Fibroblast of lung (primary cell): ENCODE measurements around the gene SEMA4C. TPM values are rescaled to one million over a fixed set of nuclear protein-coding genes. Genes with fewer than 3 reads are reported as not detected.
A peak's percentile ranks its signal among the peaks of the same experiment; 100 is the strongest.

Experiments
- DNase-seq, 2 donors: peaks; one replicate each; pipeline versions ENCODE4 v3.0.0 to v3.0.0-alpha.2; 2010; ENCODE audit warnings: low read depth in 2 of 2
- H2AFZ ChIP-seq: 2 replicates; pipeline ENCODE4 v1.5.1; 2012; ENCODE audit warnings: low read length, control low read depth, inconsistent platforms
- H3K27ac ChIP-seq: 2 replicates; pipeline ENCODE4 v1.5.1; 2011; ENCODE audit warnings: low read length, control low read depth; ENCODE audit not compliant: insufficient read depth
- H3K27me3 ChIP-seq: 2 replicates; pipeline ENCODE4 v1.5.1; 2011; ENCODE audit warnings: mild to moderate bottlenecking, low read length; ENCODE audit not compliant: control insufficient read depth, insufficient read depth
- H3K36me3 ChIP-seq: 2 replicates; pipeline ENCODE4 v1.5.1; 2011; ENCODE audit warnings: low read length; ENCODE audit not compliant: control insufficient read depth, insufficient read depth
- H3K4me1 ChIP-seq: 2 replicates; pipeline ENCODE4 v1.5.1; 2011; ENCODE audit warnings: low read length; ENCODE audit not compliant: control insufficient read depth, insufficient read depth; ENCODE audit errors: extremely low read depth
- H3K4me2 ChIP-seq: 2 replicates; pipeline ENCODE4 v1.5.1; 2011; ENCODE audit warnings: low read length, control low read depth; ENCODE audit not compliant: insufficient read depth; ENCODE audit errors: extremely low read depth
- H3K4me3 ChIP-seq, 4 experiments: fragments of 200-600 bp in 1 of 4; sonication (generic) in 1 of 4; replicated peaks in 1 of 4; 2 replicates each; pipeline ENCODE4 v1.5.1; 2011 to 2016; ENCODE audit warnings: low read length in 4 of 4, low read depth in 3 of 4, mild to moderate bottlenecking in 3 of 4, control low read depth in 2 of 4, inconsistent platforms in 1 of 4, mixed read lengths in 1 of 4; ENCODE audit not compliant: insufficient read depth in 1 of 4; ENCODE audit errors: control extremely low read depth in 1 of 4
- H3K79me2 ChIP-seq: 2 replicates; pipeline ENCODE4 v1.5.1; 2012; ENCODE audit warnings: mild to moderate bottlenecking, low read length, inconsistent platforms; ENCODE audit not compliant: control insufficient read depth, insufficient read depth
- H3K9ac ChIP-seq: 2 replicates; pipeline ENCODE4 v1.5.1; 2011; ENCODE audit warnings: mild to moderate bottlenecking, low read length, control low read depth; ENCODE audit not compliant: insufficient read depth
- H3K9me3 ChIP-seq: 2 replicates; pipeline ENCODE4 v1.5.1; 2012; ENCODE audit warnings: low read depth, low read length; ENCODE audit not compliant: control insufficient read depth, insufficient read depth
- H4K20me1 ChIP-seq: 2 replicates; pipeline ENCODE4 v1.5.1; 2011; ENCODE audit warnings: low read length; ENCODE audit not compliant: control insufficient read depth, insufficient read depth; ENCODE audit errors: extremely low read depth
- EZH2 ChIP-seq: IDR thresholded peaks from 2 replicates; pipeline ENCODE4 v1.5.1; 2012; ENCODE audit warnings: low read length, control low read depth, mild to moderate bottlenecking; ENCODE audit errors: missing control alignments
- polyA plus RNA-seq, 2 donors: library from polyadenylated mRNA; depleted of rRNA in 1 of 2; stranded (reverse) in 1 of 2; unstranded in 1 of 2; fragments of >200 nt; gene quantifications; 2 replicates each; pipeline ENCODE4 v1.2.1, GENCODE V29; 2011 to 2012; ENCODE audit warnings: missing spikeins in 1 of 2
- total RNA-seq: library from RNA; depleted of rRNA; stranded (reverse); fragments of >200 nt; gene quantifications from 2 replicates; pipeline ENCODE4 v1.2.1, GENCODE V29; 2014
- TF ChIP-seq, protein P1 (sequence below), 2 donors: IDR thresholded peaks in 1 of 2; conservative IDR thresholded peaks in 1 of 2; 1 replicate in 1 of 2; 2 replicates in 1 of 2; pipeline ENCODE4 v1.5.1; 2011 to 2012; ENCODE audit warnings: low read length in 2 of 2, control low read depth in 1 of 2, inconsistent platforms in 1 of 2, low read depth in 1 of 2, mild to moderate bottlenecking in 1 of 2

The SEMA4C gene
- total and polyA plus RNA-seq, 2 donors (not counting 1 experiment from before 2014, with no cell fraction given) = 12.7 to 17.5 TPM

- Histone ChIP-seq H2AFZ (no peak overlapping the region), H3K4me3 (no peak overlapping the region), H3K27ac (no peak overlapping the region), H3K36me3 (no peaks in the 10 kb centered on the region), H3K79me2 (no peaks in the 10 kb centered on the region), H3K4me1 (no peaks in the 10 kb centered on the region), H3K9me3 (no peaks in the 10 kb centered on the region), H4K20me1 (no peaks in the 10 kb centered on the region), H3K9ac (no peak overlapping the region), H3K27me3 (no peaks in the 10 kb centered on the region), H3K4me2 (no peak overlapping the region)
- TF ChIP-seq EZH2 = no peak
- TF ChIP-seq, protein P1, sequence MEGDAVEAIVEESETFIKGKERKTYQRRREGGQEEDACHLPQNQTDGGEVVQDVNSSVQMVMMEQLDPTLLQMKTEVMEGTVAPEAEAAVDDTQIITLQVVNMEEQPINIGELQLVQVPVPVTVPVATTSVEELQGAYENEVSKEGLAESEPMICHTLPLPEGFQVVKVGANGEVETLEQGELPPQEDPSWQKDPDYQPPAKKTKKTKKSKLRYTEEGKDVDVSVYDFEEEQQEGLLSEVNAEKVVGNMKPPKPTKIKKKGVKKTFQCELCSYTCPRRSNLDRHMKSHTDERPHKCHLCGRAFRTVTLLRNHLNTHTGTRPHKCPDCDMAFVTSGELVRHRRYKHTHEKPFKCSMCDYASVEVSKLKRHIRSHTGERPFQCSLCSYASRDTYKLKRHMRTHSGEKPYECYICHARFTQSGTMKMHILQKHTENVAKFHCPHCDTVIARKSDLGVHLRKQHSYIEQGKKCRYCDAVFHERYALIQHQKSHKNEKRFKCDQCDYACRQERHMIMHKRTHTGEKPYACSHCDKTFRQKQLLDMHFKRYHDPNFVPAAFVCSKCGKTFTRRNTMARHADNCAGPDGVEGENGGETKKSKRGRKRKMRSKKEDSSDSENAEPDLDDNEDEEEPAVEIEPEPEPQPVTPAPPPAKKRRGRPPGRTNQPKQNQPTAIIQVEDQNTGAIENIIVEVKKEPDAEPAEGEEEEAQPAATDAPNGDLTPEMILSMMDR (conservative IDR thresholded peaks at IDR 0.05 in 1 of 2, IDR thresholded peaks at IDR 0.05 in 1 of 2; ENCODE audit: low read depth in 1 of 2, low read length in 2 of 2) = no peak
- DNase-seq = no peak
Observed at GRCh38 chr2:96900237-96900636, 30.4 kb upstream of the SEMA4C start.

GRCh38 chr2:96899413-96899741 lies 29.5 kb upstream of the SEMA4C start:
- no peak overlapping the region for H3K9ac ChIP-seq
- H2AFZ ChIP-seq = no peak overlapping the region
- no peaks in the 10 kb centered on the region for H3K36me3 ChIP-seq
- H4K20me1 ChIP-seq = no peaks in the 10 kb centered on the region
- no peak overlapping the region for H3K27ac ChIP-seq
- no peaks in the 10 kb centered on the region for H3K9me3 ChIP-seq
- H3K4me1 ChIP-seq = no peaks in the 10 kb centered on the region
- no peak for DNase-seq
- no peaks in the 10 kb centered on the region for H3K27me3 ChIP-seq
- H3K4me2 ChIP-seq = no peak overlapping the region
- no peak for TF ChIP-seq EZH2
- TF ChIP-seq, protein P1 (conservative IDR thresholded peaks at IDR 0.05 in 1 of 2, IDR thresholded peaks at IDR 0.05 in 1 of 2; ENCODE audit: low read depth in 1 of 2, low read length in 2 of 2) = no peak
- H3K79me2 ChIP-seq = no peaks in the 10 kb centered on the region
- no peak overlapping the region for H3K4me3 ChIP-seq

DNA sequence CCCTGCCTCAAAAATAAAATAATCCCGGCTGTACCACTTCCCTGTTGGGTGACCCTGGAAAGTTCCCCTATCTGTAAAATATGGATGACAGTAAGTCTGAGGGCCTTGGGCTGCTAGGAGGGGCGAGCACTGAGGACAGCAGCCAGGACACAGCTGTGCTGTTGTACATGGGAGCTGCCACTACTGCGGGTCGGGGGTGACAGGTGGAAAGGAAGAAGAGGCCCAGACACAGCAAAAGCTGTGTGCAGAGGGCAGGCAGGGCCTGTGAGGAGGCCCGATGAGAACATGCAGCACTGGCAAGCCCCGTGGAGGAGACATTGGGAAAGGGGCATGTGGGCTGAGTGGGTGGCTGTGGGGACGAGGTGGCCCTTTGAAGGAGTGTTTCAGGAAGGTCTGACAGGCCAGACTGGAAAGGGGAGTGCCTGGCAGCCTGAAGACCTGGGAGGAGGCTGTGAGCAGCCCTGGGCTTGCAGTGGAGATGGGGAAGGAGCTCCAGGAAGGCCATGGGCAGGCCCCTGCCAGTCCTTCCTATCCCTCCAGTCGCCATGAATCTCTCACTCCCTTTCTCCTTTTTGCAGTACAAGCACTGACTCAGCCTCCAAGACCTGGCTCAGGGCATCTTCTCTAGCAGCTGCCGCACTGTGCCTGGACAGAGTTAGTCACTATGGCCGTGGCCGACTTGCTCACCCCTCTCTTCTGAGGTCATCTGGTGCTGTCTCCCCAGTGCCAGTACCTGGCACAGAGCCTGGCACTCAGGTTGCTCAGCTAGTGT lies 28.9 kb upstream of the SEMA4C start:
- H3K27ac ChIP-seq = no peak overlapping the region
- peak in 1 of 2 donors; percentile 43 for DNase-seq
- no peaks in the 10 kb centered on the region for H3K9me3 ChIP-seq
- no peak overlapping the region for H2AFZ ChIP-seq
- peak overlapping the region; percentile 35 for H3K4me2 ChIP-seq
- H3K36me3 ChIP-seq = no peaks in the 10 kb centered on the region
- no peak for TF ChIP-seq EZH2
- TF ChIP-seq, protein P1 (conservative IDR thresholded peaks at IDR 0.05 in 1 of 2, IDR thresholded peaks at IDR 0.05 in 1 of 2; ENCODE audit: low read depth in 1 of 2, low read length in 2 of 2) = no peak
- H3K79me2 ChIP-seq = no peaks in the 10 kb centered on the region
- no peaks in the 10 kb centered on the region for H3K27me3 ChIP-seq
- no peaks in the 10 kb centered on the region for H3K4me1 ChIP-seq
- H3K4me3 ChIP-seq = no peak overlapping the region
- no peaks in the 10 kb centered on the region for H4K20me1 ChIP-seq
- H3K9ac ChIP-seq = no peak overlapping the region
